Thyroid gland (tissue), 4 donors: ENCODE measurements around the gene TRRAP.

ENCODE experiments used
- POLR2A ChIP-seq, 2 donors: fragments of 450-650 bp; IDR thresholded peaks; one replicate each; pipeline ENCODE4 v1.6.1; 2017; ENCODE audit warnings: antibody characterized with exemption in 2 of 2, mild to moderate bottlenecking in 2 of 2, moderate library complexity in 1 of 2
- TF ChIP-seq, protein P1 (sequence below), 6 experiments: fragments of 200-600 bp in 3 of 6; fragments of 450-650 bp in 3 of 6; sonication (generic) in 3 of 6; IDR thresholded peaks; one replicate each; pipeline ENCODE4 v1.5.1; 2016 to 2019; ENCODE audit warnings: antibody characterized with exemption in 6 of 6, mild to moderate bottlenecking in 2 of 6, inconsistent platforms in 1 of 6, moderate library complexity in 1 of 6

DNA sequence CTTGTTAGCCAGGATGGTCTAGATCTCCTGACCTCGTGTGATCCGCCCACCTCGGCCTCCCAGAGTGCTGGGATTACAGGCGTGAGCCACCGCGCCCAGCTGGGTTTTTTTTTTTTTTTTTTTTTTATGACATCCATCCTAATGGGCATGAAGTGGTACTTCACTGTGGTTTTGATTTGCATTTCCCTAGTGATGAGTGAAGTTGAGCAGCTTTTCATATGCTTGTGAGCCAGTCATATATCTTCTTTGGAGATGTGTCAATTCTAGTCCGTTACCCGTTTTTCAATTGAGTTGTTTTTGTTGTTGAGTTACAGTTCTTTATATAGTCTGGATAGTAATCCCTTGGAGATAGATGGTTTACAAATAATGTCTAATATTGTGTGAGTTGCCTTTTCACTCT is 137.9 kb downstream of the TRRAP start:
- TF ChIP-seq, protein P1, sequence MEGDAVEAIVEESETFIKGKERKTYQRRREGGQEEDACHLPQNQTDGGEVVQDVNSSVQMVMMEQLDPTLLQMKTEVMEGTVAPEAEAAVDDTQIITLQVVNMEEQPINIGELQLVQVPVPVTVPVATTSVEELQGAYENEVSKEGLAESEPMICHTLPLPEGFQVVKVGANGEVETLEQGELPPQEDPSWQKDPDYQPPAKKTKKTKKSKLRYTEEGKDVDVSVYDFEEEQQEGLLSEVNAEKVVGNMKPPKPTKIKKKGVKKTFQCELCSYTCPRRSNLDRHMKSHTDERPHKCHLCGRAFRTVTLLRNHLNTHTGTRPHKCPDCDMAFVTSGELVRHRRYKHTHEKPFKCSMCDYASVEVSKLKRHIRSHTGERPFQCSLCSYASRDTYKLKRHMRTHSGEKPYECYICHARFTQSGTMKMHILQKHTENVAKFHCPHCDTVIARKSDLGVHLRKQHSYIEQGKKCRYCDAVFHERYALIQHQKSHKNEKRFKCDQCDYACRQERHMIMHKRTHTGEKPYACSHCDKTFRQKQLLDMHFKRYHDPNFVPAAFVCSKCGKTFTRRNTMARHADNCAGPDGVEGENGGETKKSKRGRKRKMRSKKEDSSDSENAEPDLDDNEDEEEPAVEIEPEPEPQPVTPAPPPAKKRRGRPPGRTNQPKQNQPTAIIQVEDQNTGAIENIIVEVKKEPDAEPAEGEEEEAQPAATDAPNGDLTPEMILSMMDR (IDR thresholded peaks at IDR 0.05), result no peak
- TF ChIP-seq POLR2A (IDR thresholded peaks at IDR 0.05), result no peak
